ENCODE results near the gene ZNF304.
A peak's percentile ranks its signal among the peaks of the same experiment; 100 is the strongest.
"Not testable (repeated sequence)": the region's sequence is repeated elsewhere in the genome, so short reads cannot be mapped to it uniquely, and the experiment has no call there.

ZNF304 gene

GRCh38 chr19:57362419-57362818 is 11.3 kb downstream of the ZNF304 start:
- DNase-seq: no peak
- no peaks in the 10 kb centered on the region for H3K27me3 ChIP-seq (ENCODE audit: insufficient read depth, low read depth, severe bottlenecking)
- H3K4me3 ChIP-seq (ENCODE audit: low read depth, low read length): peak overlapping the region; percentile 90
- no peaks in the 10 kb centered on the region for H3K9me3 ChIP-seq (ENCODE audit: severe bottlenecking)
- no peak for TF ChIP-seq CTCF (IDR thresholded peaks at IDR 0.05; ENCODE audit: low read depth, low read length)
- H3K36me3 ChIP-seq: peaks cover 16% of the 10 kb centered on the region
- H3K27ac ChIP-seq: peak overlapping the region; percentile 78

- Histone ChIP-seq H3K27ac (peak within 1 kb of the TSS; percentile 78), H3K36me3 (peaks cover 12% of the 10 kb centered on the region), H3K9me3 (ENCODE audit: severe bottlenecking) (no peaks in the 10 kb centered on the region), H3K4me3 (ENCODE audit: low read depth, low read length) (peak within 1 kb of the TSS; percentile 90), H3K27me3 (ENCODE audit: insufficient read depth, low read depth, severe bottlenecking) (no peaks in the 10 kb centered on the region)
- TF ChIP-seq CTCF (IDR thresholded peaks at IDR 0.05; ENCODE audit: low read depth, low read length): no peak
- DNase-seq: peak; percentile 99
Observed at GRCh38 chr19:57362997-57363687, 12.1 kb downstream of the ZNF304 start, which contains the start of the genes TRAPPC2B and ZNF547. TSS of gene TRAPPC2B (plus strand) at chr19:57363551. CDS start at chr19:57364834, 1,283 bp downstream. TSS of gene ZNF547 (plus strand) at chr19:57363551. CDS start at chr19:57368556, 5,005 bp downstream.

- Histone ChIP-seq H3K27ac (peak overlapping the region; percentile 53), H3K36me3 (peaks cover 10% of the 10 kb centered on the region), H3K27me3 (ENCODE audit: insufficient read depth, low read depth, severe bottlenecking) (no peaks in the 10 kb centered on the region), H3K9me3 (ENCODE audit: severe bottlenecking) (no peaks in the 10 kb centered on the region), H3K4me3 (ENCODE audit: low read depth, low read length) (peak overlapping the region; percentile 90)
- no peak for DNase-seq
- no peak for TF ChIP-seq CTCF (IDR thresholded peaks at IDR 0.05; ENCODE audit: low read depth, low read length)
Observed at GRCh38 chr19:57363688-57364181, 12.7 kb downstream of the ZNF304 start.

DNA sequence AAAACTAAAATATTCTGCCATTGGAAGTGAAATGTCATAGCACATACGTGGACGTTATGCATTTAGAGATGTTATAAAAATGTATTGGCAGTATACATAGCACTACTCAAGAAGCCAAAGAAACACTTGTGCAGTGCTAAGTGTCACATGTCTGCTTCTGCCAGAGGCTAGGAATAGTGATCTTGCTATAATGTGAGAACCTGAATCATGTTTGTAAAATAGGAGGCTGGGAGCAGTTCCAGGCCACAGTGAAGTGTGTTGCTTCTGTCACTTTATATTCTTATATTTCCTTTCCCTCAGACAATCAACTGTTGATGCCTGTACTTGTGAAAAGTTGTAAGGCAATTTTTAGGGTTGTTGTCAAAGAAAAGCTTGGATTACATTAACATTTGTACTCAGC is 15.7 kb downstream of the ZNF304 start:
- no peak overlapping the region for H3K4me3 ChIP-seq (ENCODE audit: low read depth, low read length)
- no peaks in the 10 kb centered on the region for H3K9me3 ChIP-seq (ENCODE audit: severe bottlenecking)
- no peaks in the 10 kb centered on the region for H3K27me3 ChIP-seq (ENCODE audit: insufficient read depth, low read depth, severe bottlenecking)
- H3K36me3 ChIP-seq: peaks cover 5% of the 10 kb centered on the region
- no peak for TF ChIP-seq CTCF (IDR thresholded peaks at IDR 0.05; ENCODE audit: low read depth, low read length)
- no peak overlapping the region for H3K27ac ChIP-seq
- no peak for DNase-seq

DNA sequence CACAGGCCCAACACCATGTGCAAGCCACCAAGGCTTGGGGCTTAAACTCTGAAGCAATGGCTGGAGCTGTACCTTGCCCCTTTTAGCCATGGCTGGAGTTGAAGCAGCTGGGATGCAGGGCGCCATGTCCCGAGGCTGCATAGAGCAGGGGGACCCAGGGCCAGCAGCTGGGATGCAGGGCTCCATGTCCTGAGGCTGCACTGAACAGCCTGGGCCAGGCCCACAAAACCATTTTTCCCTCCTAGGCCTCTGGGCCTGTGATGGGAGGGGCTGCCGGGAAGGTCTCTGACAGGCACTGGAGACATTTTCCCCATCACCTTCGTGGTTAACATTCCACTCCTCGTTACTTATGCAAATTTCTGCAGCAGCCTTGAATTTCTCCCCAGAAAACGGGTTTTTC is 23.1 kb downstream of the ZNF304 start:
- TF ChIP-seq CTCF (IDR thresholded peaks at IDR 0.05; ENCODE audit: low read depth, low read length): no peak

GRCh38 chr19:57374647-57375046 is 23.6 kb downstream of the ZNF304 start:
- H3K4me3 ChIP-seq (ENCODE audit: low read depth, low read length); H3K27me3 ChIP-seq (ENCODE audit: insufficient read depth, low read depth, severe bottlenecking); DNase-seq; H3K27ac ChIP-seq; H3K9me3 ChIP-seq (ENCODE audit: severe bottlenecking): not testable (repeated sequence)
- H3K36me3 ChIP-seq: peaks cover 20% of the 10 kb centered on the region

More for the DNA sequence above, 23.1 kb downstream of the ZNF304 start:
- H3K27me3 ChIP-seq (ENCODE audit: insufficient read depth, low read depth, severe bottlenecking): no peaks in the 10 kb centered on the region
- no peak overlapping the region for H3K4me3 ChIP-seq (ENCODE audit: low read depth, low read length)
- no peak for DNase-seq
- H3K36me3 ChIP-seq: peaks cover 20% of the 10 kb centered on the region
- H3K27ac ChIP-seq: no peak overlapping the region
- no peaks in the 10 kb centered on the region for H3K9me3 ChIP-seq (ENCODE audit: severe bottlenecking)
